Right atrium auricular region (tissue), 2 donors: Measurements from ENCODE around the gene PRRT4. TPM values are rescaled to one million over a fixed set of nuclear protein-coding genes. Genes with fewer than 3 reads are reported as not detected.

Source experiments
- DNase-seq: peaks from one replicate; pipeline ENCODE4 v3.0.0-alpha.2; 2019; ENCODE audit warnings: low spot score
- H3K27ac ChIP-seq, 2 donors: fragments of 200-600 bp; sonication (generic); 1 replicate in 1 of 2; 2 replicates in 1 of 2; pipeline ENCODE4 v1.5.1; 2016 to 2019
- H3K27me3 ChIP-seq, 2 donors: fragments of 200-600 bp; sonication (generic); one replicate each; pipeline versions ENCODE4 v1.5.1 to v1.6.0; 2017 to 2019
- H3K36me3 ChIP-seq: fragments of 200-600 bp; sonication (generic); one replicate; pipeline ENCODE4 v1.5.1; 2016
- H3K4me1 ChIP-seq, 2 donors: fragments of 200-600 bp; sonication (generic); one replicate each; pipeline versions ENCODE4 v1.5.1 to v1.6.0; 2017 to 2019
- H3K4me3 ChIP-seq, 2 donors: fragments of 200-600 bp; sonication (generic); 1 replicate in 1 of 2; 2 replicates in 1 of 2; pipeline ENCODE4 v1.5.1; 2017 to 2019; ENCODE audit warnings: mild to moderate bottlenecking in 1 of 2, moderate library complexity in 1 of 2
- H3K9me3 ChIP-seq, 2 donors: fragments of 200-600 bp; sonication (generic); one replicate each; pipeline ENCODE4 v1.5.1; 2019
- CTCF ChIP-seq, 2 donors: fragments of 200-600 bp; sonication (generic); IDR thresholded peaks; one replicate each; pipeline ENCODE4 v1.5.1; 2019; ENCODE audit warnings: antibody characterized with exemption in 2 of 2
- total RNA-seq, 2 donors: library from RNA; depleted of rRNA; stranded (reverse); fragments of >200 nt; gene quantifications; one replicate each; pipeline ENCODE4 v1.1.0, GENCODE V29; 2016

PRRT4 gene
- total RNA-seq, 2 donors from 2014 or later = 0.37 to 1.1 TPM

- Histone ChIP-seq H3K9me3 (no peaks in the 10 kb centered on the region), H3K27me3 (no peaks in the 10 kb centered on the region), H3K27ac (no peak overlapping the region), H3K4me1 (peaks cover 0 to 12% of the 10 kb centered on the region in 2 donors), H3K4me3 (peak overlapping the region in 1 of 2 donors; percentile 42), H3K36me3 (no peaks in the 10 kb centered on the region)
- peak; percentile 44 to 60 for TF ChIP-seq CTCF (IDR thresholded peaks at IDR 0.05)
- no peak for DNase-seq
Observed at GRCh38 chr7:128352153-128352537, 9.3 kb downstream of the PRRT4 start.

GRCh38 chr7:128351296-128352152 lies 10.0 kb downstream of the PRRT4 start:
- TF ChIP-seq CTCF (IDR thresholded peaks at IDR 0.05) = no peak
- Histone ChIP-seq H3K9me3 (no peaks in the 10 kb centered on the region), H3K36me3 (no peaks in the 10 kb centered on the region), H3K4me1 (peaks cover 0 to 12% of the 10 kb centered on the region in 2 donors), H3K27me3 (no peaks in the 10 kb centered on the region), H3K4me3 (peak overlapping the region in 1 of 2 donors; percentile 42), H3K27ac (no peak overlapping the region)
- DNase-seq = no peak

GRCh38 chr7:128350708-128351295 lies 10.7 kb downstream of the PRRT4 start:
- no peak for DNase-seq
- H3K27me3 ChIP-seq = no peaks in the 10 kb centered on the region
- peak overlapping the region in 1 of 2 donors; percentile 42 for H3K4me3 ChIP-seq
- no peaks in the 10 kb centered on the region for H3K9me3 ChIP-seq
- H3K27ac ChIP-seq = no peak overlapping the region
- no peak for TF ChIP-seq CTCF (IDR thresholded peaks at IDR 0.05)
- H3K4me1 ChIP-seq = peaks cover 0 to 12% of the 10 kb centered on the region in 2 donors
- no peaks in the 10 kb centered on the region for H3K36me3 ChIP-seq

GRCh38 chr7:128349466-128349825 lies 12.0 kb downstream of the PRRT4 start:
- TF ChIP-seq CTCF (IDR thresholded peaks at IDR 0.05) = no peak
- Histone ChIP-seq H3K4me3 (no peak overlapping the region), H3K9me3 (no peaks in the 10 kb centered on the region), H3K27me3 (no peaks in the 10 kb centered on the region), H3K4me1 (peaks cover 0 to 12% of the 10 kb centered on the region in 2 donors), H3K36me3 (no peaks in the 10 kb centered on the region), H3K27ac (no peak overlapping the region)
- no peak for DNase-seq

GRCh38 chr7:128347647-128348097 lies 13.8 kb downstream of the PRRT4 start:
- TF ChIP-seq CTCF (IDR thresholded peaks at IDR 0.05) = peak; percentile 45 to 77
- DNase-seq = no peak
- Histone ChIP-seq H3K4me3 (no peak overlapping the region), H3K27me3 (no peaks in the 10 kb centered on the region), H3K36me3 (no peaks in the 10 kb centered on the region), H3K4me1 (peaks cover 0 to 17% of the 10 kb centered on the region in 2 donors), H3K27ac (no peak overlapping the region), H3K9me3 (no peaks in the 10 kb centered on the region)
